K562 (cell line): ENCODE results near the gene BMP8B. TPM values are rescaled to one million over a fixed set of nuclear protein-coding genes. Genes with fewer than 3 reads are reported as not detected.

Experiments used
- E2F8 ChIP-seq: fragments of 450-650 bp; IDR thresholded peaks from 2 replicates; pipeline ENCODE4 v1.7.1; 2018; ENCODE audit warnings: mild to moderate bottlenecking, low read depth; ENCODE audit not compliant: partially characterized antibody
- GABPB1 ChIP-seq: sonication (generic); formaldehyde crosslinking; IDR thresholded peaks from 2 replicates; pipeline ENCODE4 v1.8.0; 2022; ENCODE audit warnings: mild to moderate bottlenecking, missing genetic modification reagents
- HMBOX1 ChIP-seq: sonication (generic); IDR thresholded peaks from 2 replicates; pipeline ENCODE4 v1.6.1; 2016
- ZBTB40 ChIP-seq, 2 experiments: fragments of 450-650 bp in 1 of 2; sonication (generic) in 1 of 2; formaldehyde crosslinking in 1 of 2; IDR thresholded peaks; 2 replicates each; pipeline versions ENCODE4 v1.7.1 to v1.9.0; 2016 to 2022; ENCODE audit warnings: inconsistent platforms in 1 of 2, mild to moderate bottlenecking in 1 of 2, missing genetic modification reagents in 1 of 2
- ZNF639 ChIP-seq, 2 experiments: fragments of 200-800 bp in 1 of 2; sonication (Bioruptor generic) in 1 of 2; sonication (generic) in 1 of 2; formaldehyde crosslinking in 1 of 2; IDR thresholded peaks in 1 of 2; conservative IDR thresholded peaks in 1 of 2; 2 replicates each; pipeline versions ENCODE4 v1.5.0 to v1.6.1; 2016 to 2020; ENCODE audit warnings: missing compliant biosample characterization in 1 of 2, missing genetic modification characterization in 1 of 2, missing genetic modification reagents in 1 of 2
- polyA plus RNA-seq, 8 experiments: library from polyadenylated mRNA; depleted of rRNA in 4 of 8; stranded (reverse) in 5 of 8; unstranded in 3 of 8; fragments of >200 nt; fragmentation: Nextera tagmentation in 2 of 8; fragmentation: Illumina TruSeq in 1 of 8; extraction: Ambion mirVana in 2 of 8; extraction: Trizol in 1 of 8; gene quantifications; 2 replicates each; pipeline versions ENCODE4 v1.2.1 to v1.2.3, GENCODE V29; 2011 to 2014; ENCODE audit warnings: inconsistent platforms in 1 of 8, missing spikeins in 1 of 8
- total RNA-seq, 7 experiments: library from RNA; depleted of rRNA in 6 of 7; stranded (reverse); fragments of >200 nt in 6 of 7; fragmentation: Illumina TruSeq in 2 of 7; extraction: Trizol in 2 of 7; gene quantifications; 2 replicates each; pipeline versions ENCODE4 v1.2.1 to v1.2.3, GENCODE V29; 2011 to 2021; ENCODE audit warnings: low replicate concordance in 1 of 7

The BMP8B gene
- total and polyA plus RNA-seq, 9 of the 15 experiments (the other 6 are each of a cell fraction or from before 2014, with no cell fraction given): 0.03 to 0.33 (median 0.14) TPM

DNA sequence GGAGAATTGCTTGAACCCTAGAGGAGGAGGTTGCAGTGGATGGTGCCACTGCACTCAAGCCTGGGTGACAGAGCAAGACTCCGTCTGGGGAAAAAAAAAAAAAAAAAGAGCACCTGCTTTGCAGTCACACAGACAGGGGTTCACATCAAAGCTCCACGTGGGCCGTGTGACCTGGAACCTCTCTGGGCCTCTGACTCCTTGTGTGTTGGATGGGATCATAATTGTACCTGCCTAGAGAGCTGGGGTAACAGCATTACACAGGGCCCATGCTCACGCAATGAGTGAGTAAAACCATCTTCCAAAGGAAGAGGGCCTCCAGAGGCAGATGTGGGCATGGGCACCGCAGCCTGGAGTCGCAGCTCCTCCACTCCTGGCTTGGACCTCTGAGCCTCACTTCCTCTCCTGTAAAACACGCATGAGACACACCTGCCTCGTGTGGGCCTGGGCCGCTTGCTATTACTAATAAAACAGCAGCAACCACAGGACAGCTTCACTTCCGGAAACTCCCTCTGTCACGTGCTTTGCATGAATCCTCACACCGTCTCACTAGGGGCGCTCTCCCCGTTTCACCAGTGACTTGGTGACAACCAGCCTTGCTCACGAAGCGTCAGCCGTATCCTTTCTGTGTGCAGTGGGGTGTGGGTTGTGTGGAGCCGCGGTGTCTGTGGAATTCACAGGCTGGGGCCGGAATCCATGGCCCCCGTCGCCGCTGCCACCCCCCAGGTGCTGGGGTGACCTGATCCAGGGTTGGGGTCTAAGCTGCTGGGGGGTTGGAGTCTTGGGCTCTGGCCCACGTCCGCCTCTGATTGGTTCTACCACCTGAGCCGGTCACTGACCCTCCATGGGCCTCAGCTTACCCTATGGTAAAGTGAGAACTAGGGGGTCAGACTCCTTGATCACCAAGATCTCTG, 10.4 kb upstream of the BMP8B start (continued):
- TF ChIP-seq ZNF639 (CRISPR knock-in tag; conservative IDR thresholded peaks at IDR 0.05 in 1 of 2, IDR thresholded peaks at IDR 0.05 in 1 of 2) (peak in 1 of 2 experiments; percentile 84; a peak in 2 of 4 replicates), ZBTB40 (IDR thresholded peaks at IDR 0.05) (peak; percentile 73), ZBTB40 (CRISPR knock-in tag; IDR thresholded peaks at IDR 0.05) (0 out of 2 replicates have a peak, but pooled peaks have one; percentile 26), E2F8 (peak; percentile 60), GABPB1 (CRISPR knock-in tag) (peak; percentile 91), HMBOX1 (peak; percentile 22; the same call in 1 of the 2 replicates)
